Adipocyte (in vitro differentiated cells): Measurements from ENCODE around the gene SCAMP2.

Experiments
- DNase-seq: peaks from one replicate; pipeline ENCODE4 v3.0.0-alpha.2; 2015; ENCODE audit warnings: low read depth
- H3K27me3 ChIP-seq: replicated peaks from 2 replicates; pipeline ENCODE4 v1.7.0; 2013; ENCODE audit warnings: mild to moderate bottlenecking, low read length, moderate library complexity; ENCODE audit not compliant: control insufficient read depth, insufficient read depth
- H3K36me3 ChIP-seq: 2 replicates; pipeline ENCODE4 v1.7.0; 2013; ENCODE audit warnings: low read length, mild to moderate bottlenecking, moderate library complexity; ENCODE audit not compliant: control insufficient read depth, insufficient read depth, severe bottlenecking
- H3K4me1 ChIP-seq: 2 replicates; pipeline ENCODE4 v1.7.0; 2013; ENCODE audit warnings: mild to moderate bottlenecking, low read length, moderate library complexity; ENCODE audit not compliant: control insufficient read depth, insufficient read depth
- H3K4me3 ChIP-seq: 2 replicates; pipeline ENCODE4 v1.7.0; 2013; ENCODE audit warnings: mild to moderate bottlenecking, low read length, moderate library complexity
- H3K9ac ChIP-seq: 2 replicates; pipeline ENCODE4 v1.7.0; 2013; ENCODE audit warnings: mild to moderate bottlenecking, low read length, moderate library complexity
- H3K9me3 ChIP-seq: 2 replicates; pipeline ENCODE4 v1.7.0; 2013; ENCODE audit warnings: mild to moderate bottlenecking, low read length, moderate library complexity; ENCODE audit not compliant: control insufficient read depth

The SCAMP2 gene

DNA sequence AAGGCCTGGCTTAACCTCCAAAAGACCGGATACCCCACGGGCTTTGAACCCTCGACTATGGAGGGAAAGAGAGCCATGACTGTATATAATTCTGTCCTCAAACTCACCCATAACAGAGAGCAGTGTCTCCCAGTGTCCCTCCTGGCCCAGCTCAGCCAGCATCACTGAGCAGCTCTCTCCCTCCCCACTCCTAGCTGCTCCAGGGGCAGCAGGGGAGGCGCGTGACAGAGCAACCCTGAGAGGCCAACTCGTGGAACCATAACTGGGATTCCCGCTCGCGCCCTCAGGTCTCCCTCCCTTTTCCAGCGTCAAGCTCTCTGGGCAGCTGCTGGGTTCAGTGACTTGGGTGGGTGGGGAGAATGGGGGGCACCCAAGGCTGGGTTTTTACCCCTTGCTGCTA, 47.3 kb downstream of the SCAMP2 start:
- Histone ChIP-seq H3K9ac (no peak overlapping the region), H3K4me3 (no peak overlapping the region), H3K4me1 (no peaks in the 10 kb centered on the region), H3K36me3 (no peaks in the 10 kb centered on the region), H3K9me3 (no peaks in the 10 kb centered on the region), H3K27me3 (peaks cover 55% of the 10 kb centered on the region)
- no peak for DNase-seq

DNA sequence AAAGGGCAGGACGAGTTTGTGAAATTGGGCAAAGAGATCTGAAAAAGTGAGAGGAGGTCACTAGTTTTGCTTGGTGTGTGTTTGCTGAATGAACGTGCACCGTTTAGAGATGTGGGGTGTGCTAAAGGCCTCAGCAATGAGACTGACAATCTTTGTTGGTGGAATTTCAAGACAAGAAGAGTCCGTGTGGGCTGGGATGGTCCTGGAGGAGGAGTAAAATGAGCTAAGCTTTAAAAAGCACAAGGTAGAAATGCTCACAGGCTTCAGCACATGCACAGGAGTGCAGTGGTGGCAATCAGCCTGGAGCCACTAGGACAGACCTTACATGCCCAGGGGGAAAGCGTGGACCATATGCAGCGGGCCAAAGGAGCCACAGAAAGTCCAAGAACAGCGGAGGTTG, 48.2 kb downstream of the SCAMP2 start:
- no peak for DNase-seq
- no peak overlapping the region for H3K9ac ChIP-seq
- no peak overlapping the region for H3K4me3 ChIP-seq
- H3K27me3 ChIP-seq, result peaks cover 59% of the 10 kb centered on the region
- no peaks in the 10 kb centered on the region for H3K9me3 ChIP-seq
- H3K4me1 ChIP-seq, result no peaks in the 10 kb centered on the region
- H3K36me3 ChIP-seq, result no peaks in the 10 kb centered on the region

DNA sequence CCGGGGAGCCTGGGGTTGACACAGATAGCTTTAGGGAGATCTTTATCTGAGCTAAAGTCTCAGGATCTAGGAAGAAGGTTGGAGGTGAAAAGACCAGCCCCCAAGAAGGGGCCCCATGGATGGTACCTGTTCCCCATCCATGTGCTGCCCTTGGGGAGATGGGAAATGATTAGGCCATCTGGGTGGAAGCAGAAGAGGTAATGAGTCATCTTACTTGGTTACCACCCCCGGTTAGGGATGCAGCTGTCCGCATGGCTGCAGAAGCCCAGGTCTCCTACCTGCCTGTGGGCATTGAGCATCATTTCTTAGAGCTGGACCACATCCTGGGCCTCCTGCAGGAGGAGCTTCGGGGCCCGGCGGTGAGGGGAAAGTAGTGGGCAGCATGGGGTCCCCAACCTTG, 49.8 kb downstream of the SCAMP2 start:
- no peaks in the 10 kb centered on the region for H3K4me1 ChIP-seq
- no peak overlapping the region for H3K9ac ChIP-seq
- no peak for DNase-seq
- no peak overlapping the region for H3K4me3 ChIP-seq
- peaks cover 75% of the 10 kb centered on the region for H3K27me3 ChIP-seq
- H3K9me3 ChIP-seq, result no peaks in the 10 kb centered on the region
- H3K36me3 ChIP-seq, result no peaks in the 10 kb centered on the region

DNA sequence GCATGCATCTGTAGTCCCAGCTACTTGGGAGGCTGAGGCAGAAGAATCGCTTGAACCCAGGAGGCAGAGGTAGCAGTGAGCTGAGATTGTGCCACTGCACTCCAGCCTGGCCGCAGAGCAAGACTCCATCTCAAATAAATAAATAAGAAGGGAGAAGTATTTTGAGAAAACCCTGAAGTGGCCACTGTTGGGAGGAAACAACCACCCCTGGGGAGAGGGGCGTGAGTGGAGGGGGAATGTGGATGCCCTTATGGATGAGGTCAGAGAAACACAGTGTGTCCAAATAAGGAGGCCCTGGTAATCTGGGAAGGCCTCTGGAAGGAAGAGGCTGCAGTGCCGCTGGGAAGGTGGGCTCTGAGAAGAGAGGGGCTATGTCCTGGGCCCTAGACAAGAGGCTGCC, 50.9 kb downstream of the SCAMP2 start:
- Histone ChIP-seq H3K27me3 (peaks cover 68% of the 10 kb centered on the region), H3K9ac (no peak overlapping the region), H3K4me1 (peaks cover 3% of the 10 kb centered on the region), H3K4me3 (no peak overlapping the region), H3K36me3 (no peaks in the 10 kb centered on the region), H3K9me3 (no peaks in the 10 kb centered on the region)
- no peak for DNase-seq

- Histone ChIP-seq H3K4me1 (peaks cover 4% of the 10 kb centered on the region), H3K9me3 (no peaks in the 10 kb centered on the region), H3K4me3 (no peak overlapping the region), H3K9ac (no peak overlapping the region), H3K36me3 (no peaks in the 10 kb centered on the region), H3K27me3 (peaks cover 63% of the 10 kb centered on the region)
- no peak for DNase-seq
Measured at GRCh38 chr15:74821790-74822158, 51.4 kb downstream of the SCAMP2 start.

- Histone ChIP-seq H3K9me3 (no peaks in the 10 kb centered on the region), H3K36me3 (no peaks in the 10 kb centered on the region), H3K4me1 (peaks cover 4% of the 10 kb centered on the region), H3K27me3 (peaks cover 60% of the 10 kb centered on the region), H3K4me3 (no peak overlapping the region), H3K9ac (no peak overlapping the region)
- peak; percentile 6 for DNase-seq
Measured at GRCh38 chr15:74821091-74821789, 51.9 kb downstream of the SCAMP2 start.

GRCh38 chr15:74820056-74820455, 53.1 kb downstream of the SCAMP2 start:
- Histone ChIP-seq H3K27me3 (peaks cover 49% of the 10 kb centered on the region), H3K9ac (no peak overlapping the region), H3K36me3 (no peaks in the 10 kb centered on the region), H3K4me3 (no peak overlapping the region), H3K9me3 (no peaks in the 10 kb centered on the region), H3K4me1 (peaks cover 4% of the 10 kb centered on the region)
- DNase-seq, result no peak

DNA sequence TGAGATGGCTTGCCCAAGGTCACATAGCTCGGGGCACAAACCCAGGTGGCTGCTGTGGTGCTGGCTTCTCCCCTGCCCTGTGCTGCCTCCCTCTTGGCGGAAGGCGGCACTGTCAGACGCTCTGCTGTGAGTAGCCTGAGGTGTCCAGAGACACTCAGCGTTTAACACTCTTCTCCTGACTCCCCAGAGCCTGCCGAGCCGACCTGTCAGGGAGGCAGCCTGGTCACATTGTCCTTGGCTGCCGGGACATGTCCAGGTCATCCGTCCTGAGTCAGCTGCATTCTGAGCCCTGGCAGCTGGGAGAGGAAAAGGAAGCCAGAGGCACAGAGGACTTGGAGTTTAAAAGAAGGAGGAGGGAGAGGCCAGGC, 55.8 kb downstream of the SCAMP2 start:
- no peaks in the 10 kb centered on the region for H3K9me3 ChIP-seq
- no peak overlapping the region for H3K9ac ChIP-seq
- H3K36me3 ChIP-seq, result no peaks in the 10 kb centered on the region
- peaks cover 22% of the 10 kb centered on the region for H3K27me3 ChIP-seq
- peak; percentile 33 for DNase-seq
- H3K4me3 ChIP-seq, result no peak overlapping the region
- H3K4me1 ChIP-seq, result peaks cover 4% of the 10 kb centered on the region

DNA sequence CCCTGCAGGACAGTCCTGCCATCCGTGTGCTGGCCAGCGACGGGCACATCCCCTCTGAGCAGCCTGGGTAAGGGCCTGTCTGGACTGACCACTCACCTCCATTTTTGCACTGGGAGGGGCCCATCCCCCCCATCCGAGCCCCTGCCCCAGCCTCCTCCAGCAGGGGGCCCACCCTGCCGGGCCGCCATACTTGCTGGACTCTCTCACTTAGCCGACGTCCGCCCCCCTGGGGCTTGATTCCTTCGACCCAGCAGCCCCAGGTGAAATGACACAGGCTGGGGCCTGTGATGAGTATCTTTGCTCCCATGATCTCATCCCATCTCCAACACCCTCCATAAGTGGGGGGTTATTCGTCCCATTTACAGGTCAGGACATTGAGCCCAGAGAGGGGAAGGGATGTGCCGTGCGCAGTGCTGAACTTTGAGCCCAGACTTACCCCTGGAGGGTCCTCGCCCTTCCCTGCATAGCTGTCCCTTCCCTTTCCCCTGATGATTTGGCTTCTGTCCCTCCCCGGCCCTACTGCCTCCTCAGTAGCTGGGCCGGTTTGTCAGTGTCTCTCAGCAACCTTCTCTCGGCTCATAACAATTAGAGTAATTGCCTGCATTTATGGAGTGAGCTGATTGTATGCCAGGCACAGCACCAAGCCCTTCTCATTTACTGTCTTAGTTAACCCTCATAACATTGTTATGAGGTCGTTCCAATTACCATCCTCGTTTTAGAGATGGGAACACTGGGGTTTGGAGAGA, 56.4 kb downstream of the SCAMP2 start:
- no peak for DNase-seq
- Histone ChIP-seq H3K4me3 (no peak overlapping the region), H3K9ac (no peak overlapping the region), H3K4me1 (peaks cover 4% of the 10 kb centered on the region), H3K27me3 (peaks cover 22% of the 10 kb centered on the region), H3K36me3 (no peaks in the 10 kb centered on the region), H3K9me3 (no peaks in the 10 kb centered on the region)

GRCh38 chr15:74815961-74816360, 57.2 kb downstream of the SCAMP2 start:
- Histone ChIP-seq H3K36me3 (no peaks in the 10 kb centered on the region), H3K9ac (no peak overlapping the region), H3K4me3 (no peak overlapping the region), H3K27me3 (peaks cover 21% of the 10 kb centered on the region), H3K4me1 (peaks cover 4% of the 10 kb centered on the region), H3K9me3 (no peaks in the 10 kb centered on the region)
- DNase-seq, result no peak

DNA sequence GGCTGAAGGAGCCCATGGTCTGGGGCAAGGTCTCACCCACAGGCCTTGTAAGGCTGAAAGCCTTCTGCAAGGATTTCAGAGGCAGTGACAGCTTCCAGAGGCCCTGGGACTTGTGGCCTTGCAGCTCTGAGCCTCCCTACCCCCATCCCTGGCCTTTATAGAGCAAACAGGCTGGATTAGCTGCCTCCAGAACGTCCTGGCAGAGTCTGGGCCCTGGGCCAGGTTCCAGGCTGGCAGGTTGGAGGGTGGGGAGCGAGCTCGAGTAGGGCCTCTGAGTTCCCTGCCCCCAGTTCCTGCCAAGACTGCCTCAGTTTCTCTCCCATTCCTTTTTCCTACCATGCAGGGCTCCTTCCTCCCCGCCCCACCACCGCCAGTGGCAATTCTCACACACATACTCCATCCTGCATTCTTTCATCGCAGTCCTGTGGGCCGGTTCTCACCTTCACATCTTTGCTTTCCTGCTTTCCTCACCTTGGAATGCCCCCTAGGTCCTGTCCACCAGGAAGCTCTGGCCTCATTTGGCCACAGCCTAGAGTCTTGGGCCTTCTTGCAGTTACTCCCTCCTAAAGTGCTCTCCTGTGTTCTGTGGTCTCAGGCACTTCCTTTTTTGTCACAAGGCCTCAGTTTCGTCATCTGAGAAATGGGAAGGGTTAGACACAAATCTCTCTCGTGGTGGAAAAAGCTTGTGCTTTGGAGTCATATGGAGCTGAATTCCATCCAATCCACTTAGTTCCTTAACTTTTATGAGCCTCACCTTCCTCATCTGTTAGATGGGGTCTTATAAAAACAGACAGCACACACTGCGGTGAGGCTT, 57.8 kb downstream of the SCAMP2 start:
- Histone ChIP-seq H3K27me3 (peaks cover 17% of the 10 kb centered on the region), H3K9me3 (no peaks in the 10 kb centered on the region), H3K4me3 (no peak overlapping the region), H3K9ac (no peak overlapping the region), H3K4me1 (peaks cover 4% of the 10 kb centered on the region), H3K36me3 (no peaks in the 10 kb centered on the region)
- DNase-seq, result no peak
